ENCODE results near the gene EIF2AK3.
"Not testable (repeated sequence)": the region's sequence is repeated elsewhere in the genome, so short reads cannot be mapped to it uniquely, and the experiment has no call there.

Gene EIF2AK3

GRCh38 chr2:88637464-88637863 lies 10.2 kb upstream of the EIF2AK3 start:
- DNase-seq (ENCODE audit: low read depth, low spot score) = no peak

- no peak for DNase-seq (ENCODE audit: low read depth, low spot score)
Observed at GRCh38 chr2:88636026-88636425, 8.8 kb upstream of the EIF2AK3 start.

GRCh38 chr2:88632569-88632968 lies 5.3 kb upstream of the EIF2AK3 start:
- no peak for DNase-seq (ENCODE audit: low read depth, low spot score)

GRCh38 chr2:88628571-88628939 lies 1.3 kb upstream of the EIF2AK3 start:
- no peak for DNase-seq (ENCODE audit: low read depth, low spot score)

GRCh38 chr2:88627856-88628570 lies 749 bp upstream of the EIF2AK3 start:
- DNase-seq (ENCODE audit: low read depth, low spot score) = no peak

GRCh38 chr2:88626171-88627054 lies 851 bp downstream of the EIF2AK3 start:
- DNase-seq (ENCODE audit: low read depth, low spot score) = no peak

GRCh38 chr2:88624477-88624876 lies 2.8 kb downstream of the EIF2AK3 start:
- no peak for DNase-seq (ENCODE audit: low read depth, low spot score)

GRCh38 chr2:88623831-88624465 lies 3.3 kb downstream of the EIF2AK3 start:
- not testable (repeated sequence) for DNase-seq (ENCODE audit: low read depth, low spot score)

- DNase-seq (ENCODE audit: low read depth, low spot score) = no peak
Observed at GRCh38 chr2:88622307-88622706, 5.0 kb downstream of the EIF2AK3 start.

GRCh38 chr2:88621432-88621831 lies 5.8 kb downstream of the EIF2AK3 start:
- DNase-seq (ENCODE audit: low read depth, low spot score) = no peak

GRCh38 chr2:88620015-88620414 lies 7.2 kb downstream of the EIF2AK3 start:
- no peak for DNase-seq (ENCODE audit: low read depth, low spot score)

- DNase-seq (ENCODE audit: low read depth, low spot score) = no peak
Observed at GRCh38 chr2:88615822-88616221, 11.4 kb downstream of the EIF2AK3 start.

- no peak for DNase-seq (ENCODE audit: low read depth, low spot score)
Observed at GRCh38 chr2:88614497-88615157, 12.6 kb downstream of the EIF2AK3 start.

GRCh38 chr2:88613921-88614320 lies 13.3 kb downstream of the EIF2AK3 start:
- DNase-seq (ENCODE audit: low read depth, low spot score) = no peak

GRCh38 chr2:88608184-88608583 lies 19.1 kb downstream of the EIF2AK3 start:
- DNase-seq (ENCODE audit: low read depth, low spot score) = no peak

- no peak for DNase-seq (ENCODE audit: low read depth, low spot score)
Observed at GRCh38 chr2:88607416-88607815, 19.8 kb downstream of the EIF2AK3 start.

- no peak for DNase-seq (ENCODE audit: low read depth, low spot score)
Observed at GRCh38 chr2:88606371-88607030, 20.8 kb downstream of the EIF2AK3 start.

- no peak for DNase-seq (ENCODE audit: low read depth, low spot score)
Observed at GRCh38 chr2:88603146-88603545, 24.1 kb downstream of the EIF2AK3 start.

- no peak for DNase-seq (ENCODE audit: low read depth, low spot score)
Observed at GRCh38 chr2:88602022-88602421, 25.2 kb downstream of the EIF2AK3 start.

GRCh38 chr2:88601286-88601685 lies 26.0 kb downstream of the EIF2AK3 start:
- no peak for DNase-seq (ENCODE audit: low read depth, low spot score)

- DNase-seq (ENCODE audit: low read depth, low spot score) = peak; percentile 57
Observed at GRCh38 chr2:88600038-88600465, 27.2 kb downstream of the EIF2AK3 start.
